H1 (cell line): ENCODE results near the gene RGP1. TPM values are rescaled to one million over a fixed set of nuclear protein-coding genes. Genes with fewer than 3 reads are reported as not detected.

Experiments used
- BCL11A ChIP-seq, 2 experiments: IDR thresholded peaks; one replicate each; pipeline ENCODE4 v1.6.1; 2011; ENCODE audit warnings: low read depth in 2 of 2, low read length in 2 of 2, mild to moderate bottlenecking in 2 of 2
- polyA plus RNA-seq, 7 experiments: library from polyadenylated mRNA; depleted of rRNA in 3 of 7; stranded (reverse) in 5 of 7; unstranded in 2 of 7; fragments of >200 nt in 5 of 7; fragments of 200-250 nt in 2 of 7; gene quantifications; 1 replicate in 5 of 7; 2 replicates in 1 of 7; 4 replicates in 1 of 7; pipeline versions ENCODE4 v1.2.1 to v1.2.3, GENCODE V29; 2011 to 2013; ENCODE audit warnings: missing spikeins in 2 of 7, mixed read lengths in 2 of 7
- total RNA-seq: library from RNA; stranded (reverse); fragmentation: NEBNext Ultra II Directional; extraction: Animal tissue kit (Norgen Biotek cat#: 25700); gene quantifications from 2 replicates; pipeline ENCODE4 v1.2.1, GENCODE V29; 2021
- TF ChIP-seq, protein P1 (sequence below): fragments of 300-600 bp; sonication (generic); IDR thresholded peaks from 2 replicates; pipeline ENCODE4 v1.7.1; 2012; ENCODE audit warnings: low read length, moderate library complexity, mild to moderate bottlenecking, inconsistent platforms; ENCODE audit not compliant: insufficient replicate concordance
- TF ChIP-seq, protein P2 (sequence below): IDR thresholded peaks from 2 replicates; pipeline ENCODE4 v1.6.1; 2012; ENCODE audit warnings: inconsistent platforms

The RGP1 gene
- total and polyA plus RNA-seq, 2 of the 8 experiments (the other 6 are each of a cell fraction or from before 2014, with no cell fraction given), result 11.8 to 22.7 TPM

DNA sequence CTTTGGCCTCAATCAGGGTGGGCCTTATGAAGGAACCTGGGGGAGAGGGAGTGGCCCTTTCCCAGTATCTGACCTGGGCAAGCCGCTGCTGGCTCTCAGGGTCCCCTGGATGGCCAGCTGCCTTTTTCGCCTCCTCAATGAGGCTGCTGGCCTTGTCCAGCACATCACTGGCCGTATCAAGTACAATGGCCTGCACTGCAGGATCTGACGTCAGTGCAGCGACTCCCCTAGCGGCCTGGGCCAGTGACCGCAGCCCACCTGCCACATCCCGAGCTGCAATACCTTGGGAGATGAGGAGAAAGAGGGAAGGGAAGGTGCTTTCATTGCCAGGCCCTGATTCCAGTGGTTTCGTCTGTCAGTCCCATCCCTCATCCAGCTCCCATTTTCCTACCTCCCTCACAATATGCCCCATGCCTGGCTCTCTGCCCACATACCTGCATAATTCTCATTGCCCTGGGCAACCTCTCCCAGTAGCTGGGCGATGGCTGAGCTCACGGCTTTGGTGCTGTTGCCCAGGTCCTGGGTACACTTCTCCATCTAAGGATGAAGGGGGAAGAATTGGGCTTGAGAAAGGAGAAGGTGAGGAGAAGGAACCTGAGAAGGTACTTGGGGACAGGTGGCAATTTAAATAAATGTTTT, 36.2 kb upstream of the RGP1 start (continued):
- TF ChIP-seq, protein P1, sequence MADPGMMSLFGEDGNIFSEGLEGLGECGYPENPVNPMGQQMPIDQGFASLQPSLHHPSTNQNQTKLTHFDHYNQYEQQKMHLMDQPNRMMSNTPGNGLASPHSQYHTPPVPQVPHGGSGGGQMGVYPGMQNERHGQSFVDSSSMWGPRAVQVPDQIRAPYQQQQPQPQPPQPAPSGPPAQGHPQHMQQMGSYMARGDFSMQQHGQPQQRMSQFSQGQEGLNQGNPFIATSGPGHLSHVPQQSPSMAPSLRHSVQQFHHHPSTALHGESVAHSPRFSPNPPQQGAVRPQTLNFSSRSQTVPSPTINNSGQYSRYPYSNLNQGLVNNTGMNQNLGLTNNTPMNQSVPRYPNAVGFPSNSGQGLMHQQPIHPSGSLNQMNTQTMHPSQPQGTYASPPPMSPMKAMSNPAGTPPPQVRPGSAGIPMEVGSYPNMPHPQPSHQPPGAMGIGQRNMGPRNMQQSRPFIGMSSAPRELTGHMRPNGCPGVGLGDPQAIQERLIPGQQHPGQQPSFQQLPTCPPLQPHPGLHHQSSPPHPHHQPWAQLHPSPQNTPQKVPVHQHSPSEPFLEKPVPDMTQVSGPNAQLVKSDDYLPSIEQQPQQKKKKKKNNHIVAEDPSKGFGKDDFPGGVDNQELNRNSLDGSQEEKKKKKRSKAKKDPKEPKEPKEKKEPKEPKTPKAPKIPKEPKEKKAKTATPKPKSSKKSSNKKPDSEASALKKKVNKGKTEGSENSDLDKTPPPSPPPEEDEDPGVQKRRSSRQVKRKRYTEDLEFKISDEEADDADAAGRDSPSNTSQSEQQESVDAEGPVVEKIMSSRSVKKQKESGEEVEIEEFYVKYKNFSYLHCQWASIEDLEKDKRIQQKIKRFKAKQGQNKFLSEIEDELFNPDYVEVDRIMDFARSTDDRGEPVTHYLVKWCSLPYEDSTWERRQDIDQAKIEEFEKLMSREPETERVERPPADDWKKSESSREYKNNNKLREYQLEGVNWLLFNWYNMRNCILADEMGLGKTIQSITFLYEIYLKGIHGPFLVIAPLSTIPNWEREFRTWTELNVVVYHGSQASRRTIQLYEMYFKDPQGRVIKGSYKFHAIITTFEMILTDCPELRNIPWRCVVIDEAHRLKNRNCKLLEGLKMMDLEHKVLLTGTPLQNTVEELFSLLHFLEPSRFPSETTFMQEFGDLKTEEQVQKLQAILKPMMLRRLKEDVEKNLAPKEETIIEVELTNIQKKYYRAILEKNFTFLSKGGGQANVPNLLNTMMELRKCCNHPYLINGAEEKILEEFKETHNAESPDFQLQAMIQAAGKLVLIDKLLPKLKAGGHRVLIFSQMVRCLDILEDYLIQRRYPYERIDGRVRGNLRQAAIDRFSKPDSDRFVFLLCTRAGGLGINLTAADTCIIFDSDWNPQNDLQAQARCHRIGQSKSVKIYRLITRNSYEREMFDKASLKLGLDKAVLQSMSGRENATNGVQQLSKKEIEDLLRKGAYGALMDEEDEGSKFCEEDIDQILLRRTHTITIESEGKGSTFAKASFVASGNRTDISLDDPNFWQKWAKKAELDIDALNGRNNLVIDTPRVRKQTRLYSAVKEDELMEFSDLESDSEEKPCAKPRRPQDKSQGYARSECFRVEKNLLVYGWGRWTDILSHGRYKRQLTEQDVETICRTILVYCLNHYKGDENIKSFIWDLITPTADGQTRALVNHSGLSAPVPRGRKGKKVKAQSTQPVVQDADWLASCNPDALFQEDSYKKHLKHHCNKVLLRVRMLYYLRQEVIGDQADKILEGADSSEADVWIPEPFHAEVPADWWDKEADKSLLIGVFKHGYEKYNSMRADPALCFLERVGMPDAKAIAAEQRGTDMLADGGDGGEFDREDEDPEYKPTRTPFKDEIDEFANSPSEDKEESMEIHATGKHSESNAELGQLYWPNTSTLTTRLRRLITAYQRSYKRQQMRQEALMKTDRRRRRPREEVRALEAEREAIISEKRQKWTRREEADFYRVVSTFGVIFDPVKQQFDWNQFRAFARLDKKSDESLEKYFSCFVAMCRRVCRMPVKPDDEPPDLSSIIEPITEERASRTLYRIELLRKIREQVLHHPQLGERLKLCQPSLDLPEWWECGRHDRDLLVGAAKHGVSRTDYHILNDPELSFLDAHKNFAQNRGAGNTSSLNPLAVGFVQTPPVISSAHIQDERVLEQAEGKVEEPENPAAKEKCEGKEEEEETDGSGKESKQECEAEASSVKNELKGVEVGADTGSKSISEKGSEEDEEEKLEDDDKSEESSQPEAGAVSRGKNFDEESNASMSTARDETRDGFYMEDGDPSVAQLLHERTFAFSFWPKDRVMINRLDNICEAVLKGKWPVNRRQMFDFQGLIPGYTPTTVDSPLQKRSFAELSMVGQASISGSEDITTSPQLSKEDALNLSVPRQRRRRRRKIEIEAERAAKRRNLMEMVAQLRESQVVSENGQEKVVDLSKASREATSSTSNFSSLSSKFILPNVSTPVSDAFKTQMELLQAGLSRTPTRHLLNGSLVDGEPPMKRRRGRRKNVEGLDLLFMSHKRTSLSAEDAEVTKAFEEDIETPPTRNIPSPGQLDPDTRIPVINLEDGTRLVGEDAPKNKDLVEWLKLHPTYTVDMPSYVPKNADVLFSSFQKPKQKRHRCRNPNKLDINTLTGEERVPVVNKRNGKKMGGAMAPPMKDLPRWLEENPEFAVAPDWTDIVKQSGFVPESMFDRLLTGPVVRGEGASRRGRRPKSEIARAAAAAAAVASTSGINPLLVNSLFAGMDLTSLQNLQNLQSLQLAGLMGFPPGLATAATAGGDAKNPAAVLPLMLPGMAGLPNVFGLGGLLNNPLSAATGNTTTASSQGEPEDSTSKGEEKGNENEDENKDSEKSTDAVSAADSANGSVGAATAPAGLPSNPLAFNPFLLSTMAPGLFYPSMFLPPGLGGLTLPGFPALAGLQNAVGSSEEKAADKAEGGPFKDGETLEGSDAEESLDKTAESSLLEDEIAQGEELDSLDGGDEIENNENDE, result no peak
- TF ChIP-seq, protein P2, sequence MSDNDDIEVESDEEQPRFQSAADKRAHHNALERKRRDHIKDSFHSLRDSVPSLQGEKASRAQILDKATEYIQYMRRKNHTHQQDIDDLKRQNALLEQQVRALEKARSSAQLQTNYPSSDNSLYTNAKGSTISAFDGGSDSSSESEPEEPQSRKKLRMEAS, result no peak
- TF ChIP-seq BCL11A (IDR thresholded peaks at IDR 0.05; ENCODE audit: low read depth in 2 of 2, low read length in 2 of 2), result no peak
